SIG-M5 treated with dmso at 0.1 percent for 504 hours (cell line): ENCODE data around the gene RHNO1.

Source experiments
- DNase-seq: peaks from one replicate; lab custom pipeline; 2025; ENCODE audit not compliant: unreplicated experiment; lab: John Stamatoyannopoulos, UW

Gene RHNO1, protein sequence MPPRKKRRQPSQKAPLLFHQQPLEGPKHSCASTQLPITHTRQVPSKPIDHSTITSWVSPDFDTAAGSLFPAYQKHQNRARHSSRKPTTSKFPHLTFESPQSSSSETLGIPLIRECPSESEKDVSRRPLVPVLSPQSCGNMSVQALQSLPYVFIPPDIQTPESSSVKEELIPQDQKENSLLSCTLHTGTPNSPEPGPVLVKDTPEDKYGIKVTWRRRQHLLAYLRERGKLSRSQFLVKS

DNA sequence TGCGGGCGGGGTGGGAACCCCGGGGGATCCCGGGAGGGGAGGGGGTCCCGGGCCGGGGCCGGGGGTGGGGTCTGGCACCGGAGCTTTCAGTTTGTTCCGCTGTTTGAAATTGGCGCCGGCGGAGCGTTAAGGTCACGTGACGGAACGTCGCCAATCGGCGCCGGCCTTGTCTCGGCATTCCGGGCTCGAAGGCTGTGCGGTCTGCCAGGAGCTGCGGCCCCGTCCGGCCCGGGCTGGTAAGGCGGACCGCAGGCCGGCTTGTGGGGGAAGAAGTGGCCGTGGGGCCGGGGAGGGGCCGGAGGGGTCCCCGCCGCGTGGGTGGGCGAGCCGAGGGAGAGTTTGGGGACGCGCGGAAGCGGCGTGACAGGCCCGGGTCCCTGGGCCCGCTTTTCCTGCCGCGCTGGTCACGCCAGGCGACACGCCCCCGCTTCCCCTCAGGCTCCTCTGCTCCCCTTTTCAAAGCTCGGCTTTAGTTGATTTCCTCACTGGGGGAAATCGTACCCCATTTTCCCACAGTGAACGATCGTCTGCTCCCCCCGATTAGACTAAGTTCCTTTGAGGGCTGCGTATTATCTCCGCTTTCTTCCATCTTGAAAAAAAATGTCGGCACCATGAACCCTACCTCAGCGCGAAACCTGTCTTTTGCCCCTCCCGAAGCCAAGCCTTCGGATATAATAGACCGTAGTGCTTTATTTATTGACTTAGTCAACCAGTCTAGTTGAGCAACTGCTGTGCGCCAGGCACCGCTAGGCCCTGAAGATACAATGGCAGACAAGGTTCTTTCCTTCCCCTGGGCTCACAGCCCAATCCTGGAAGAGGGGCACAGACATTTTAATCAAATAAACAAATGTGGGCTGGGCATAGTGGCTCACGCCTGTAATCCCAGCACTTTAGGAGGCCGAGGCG lies at the start of gene RHNO1, which contains the start of gene FOXM1:
Gene RHNO1, plus strand, starts transcription at position 177 of the 906 bp plus-strand sequence. CDS start 8,144 bp downstream, outside the sequence.
Gene FOXM1, minus strand, starts transcription at position 128 of the 906 bp plus-strand sequence. CDS start 2,696 bp downstream, outside the sequence.
- peak; percentile 84 for DNase-seq

DNA sequence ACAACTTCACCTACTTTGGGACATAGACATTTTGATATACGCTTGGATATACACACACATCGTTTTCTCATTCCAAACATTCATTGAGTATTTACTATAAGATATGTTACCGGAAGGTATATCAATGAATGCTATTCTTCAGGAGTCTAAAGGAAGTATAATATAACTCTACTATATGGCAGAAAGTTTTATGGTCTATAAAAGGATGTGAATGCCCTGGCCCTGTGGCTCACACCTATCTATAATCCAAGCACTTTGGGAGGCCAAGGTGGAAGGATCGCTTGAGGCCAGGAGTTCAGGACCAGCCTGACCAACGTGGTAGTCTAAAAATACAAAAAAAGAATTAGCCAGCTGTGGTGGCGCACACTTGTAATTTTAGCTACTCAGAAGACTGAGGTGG lies 47.7 kb upstream of the RHNO1 start:
- no peak for DNase-seq

DNA sequence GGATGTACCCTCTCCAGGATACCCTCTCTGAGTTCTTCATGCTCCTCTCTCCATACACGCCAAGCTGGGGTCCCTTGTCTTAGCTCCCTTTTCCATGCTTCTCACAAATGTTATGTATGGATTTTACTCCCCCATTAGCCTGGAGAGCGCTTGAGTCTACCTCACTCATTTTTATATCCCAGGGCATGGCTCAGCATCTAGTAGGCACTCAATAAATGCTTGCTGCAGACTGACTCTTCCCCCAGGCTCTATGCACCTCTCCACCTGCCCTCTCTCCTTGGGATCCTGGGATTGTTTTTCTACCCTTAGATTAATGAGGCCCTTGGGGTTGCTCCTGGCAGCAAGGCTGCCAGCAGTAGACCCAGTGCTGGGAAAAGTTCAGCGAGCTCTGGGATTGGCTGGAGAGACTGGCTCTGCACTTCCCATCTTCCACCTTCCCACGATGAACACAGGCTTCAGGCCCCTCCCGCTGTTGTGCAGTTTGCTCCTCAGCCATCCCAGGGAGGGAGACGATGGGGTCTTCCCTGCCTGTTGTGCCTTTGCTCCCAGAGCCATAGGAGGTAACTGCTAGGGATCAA lies 44.4 kb upstream of the RHNO1 start:
- DNase-seq, result no peak

DNA sequence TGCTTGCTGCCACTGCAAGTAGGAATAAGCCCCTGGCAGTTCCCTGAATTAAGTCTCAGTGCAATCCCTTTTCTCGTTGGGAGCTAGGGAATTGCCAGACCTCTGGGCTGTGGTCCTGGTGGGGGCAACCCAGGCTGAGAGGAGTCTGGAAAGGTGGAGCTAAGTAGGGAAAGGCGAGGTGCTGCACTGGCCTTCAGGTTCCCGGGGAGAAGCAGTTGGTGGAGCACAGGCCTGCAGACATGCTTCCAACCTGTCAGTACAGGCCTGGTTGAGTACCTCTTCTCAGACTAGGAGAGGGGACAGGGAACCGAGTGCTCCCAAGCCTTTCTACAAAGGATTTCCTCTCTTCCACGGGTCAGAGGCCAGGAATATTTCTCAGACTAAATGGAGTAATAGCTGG lies 43.7 kb upstream of the RHNO1 start:
- no peak for DNase-seq

DNA sequence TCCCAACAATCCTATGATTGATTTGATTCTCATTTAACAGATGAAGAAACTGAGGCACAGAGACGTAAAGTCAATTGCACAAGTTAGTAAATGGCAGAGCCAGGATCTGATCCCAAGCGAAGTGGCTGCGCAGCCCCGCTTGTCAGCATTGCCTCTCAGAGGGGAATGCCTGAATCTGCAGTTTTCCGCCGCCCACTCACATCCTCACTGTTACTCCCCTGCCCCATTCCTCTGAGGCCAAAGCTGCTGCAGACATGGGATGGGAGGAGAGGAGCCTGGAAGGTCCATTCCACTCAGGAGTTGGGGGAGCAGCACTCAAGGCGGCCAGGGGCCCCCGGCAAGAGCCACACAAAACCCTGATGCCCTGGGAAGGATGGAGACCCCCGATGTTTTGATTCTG lies 43.2 kb upstream of the RHNO1 start:
- no peak for DNase-seq

DNA sequence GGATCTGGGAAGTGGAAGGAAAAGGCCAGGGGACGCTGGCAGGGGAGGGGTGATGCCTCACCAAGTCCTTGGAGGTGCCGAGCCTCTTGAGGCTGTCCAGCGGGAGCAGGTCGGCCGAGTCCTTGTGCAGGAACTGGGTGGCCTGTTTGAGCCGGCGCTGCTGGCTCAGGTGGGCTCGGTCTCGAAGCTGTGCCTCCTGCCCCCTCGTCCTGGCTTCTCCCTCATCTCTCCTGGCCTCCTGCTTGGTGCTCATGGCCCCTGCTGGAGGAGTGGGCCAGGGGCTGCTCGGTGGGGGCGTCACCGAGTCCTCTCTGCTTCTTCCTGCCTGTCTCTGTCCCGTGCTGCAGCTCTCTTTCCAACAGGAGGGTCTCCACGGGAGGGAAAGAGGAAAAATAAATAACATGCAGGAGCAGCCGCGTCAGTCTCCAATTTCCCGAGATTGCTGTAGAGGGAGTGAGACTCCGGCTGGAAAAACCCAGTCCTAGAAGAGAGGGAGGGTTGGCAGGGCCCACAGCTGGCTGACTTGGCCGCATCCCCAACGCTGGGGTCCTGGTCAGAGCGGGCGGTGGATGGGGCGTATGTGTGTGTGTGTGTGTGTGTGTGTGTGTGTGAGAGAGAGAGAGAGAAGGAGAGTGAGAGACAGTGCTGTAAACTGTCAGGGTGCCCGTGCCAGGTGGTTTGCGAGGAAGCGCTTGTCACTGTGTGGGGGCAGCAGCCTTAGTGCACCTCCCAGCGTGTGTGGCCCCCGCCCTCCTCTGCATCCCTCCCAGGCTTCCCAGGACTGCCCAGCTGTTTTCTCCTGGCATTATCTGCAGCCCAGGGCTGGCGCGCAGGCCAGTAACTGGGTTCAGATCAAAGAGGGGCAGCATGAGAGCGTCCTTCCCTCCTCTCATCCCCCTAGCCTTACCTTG lies 42.2 kb upstream of the RHNO1 start, which contains the start of gene NRIP2:
Gene NRIP2, minus strand, starts transcription at position 455 of the 911 bp plus-strand sequence. Its CDS starts 52 bp downstream, at position 403.
- no peak for DNase-seq

DNA sequence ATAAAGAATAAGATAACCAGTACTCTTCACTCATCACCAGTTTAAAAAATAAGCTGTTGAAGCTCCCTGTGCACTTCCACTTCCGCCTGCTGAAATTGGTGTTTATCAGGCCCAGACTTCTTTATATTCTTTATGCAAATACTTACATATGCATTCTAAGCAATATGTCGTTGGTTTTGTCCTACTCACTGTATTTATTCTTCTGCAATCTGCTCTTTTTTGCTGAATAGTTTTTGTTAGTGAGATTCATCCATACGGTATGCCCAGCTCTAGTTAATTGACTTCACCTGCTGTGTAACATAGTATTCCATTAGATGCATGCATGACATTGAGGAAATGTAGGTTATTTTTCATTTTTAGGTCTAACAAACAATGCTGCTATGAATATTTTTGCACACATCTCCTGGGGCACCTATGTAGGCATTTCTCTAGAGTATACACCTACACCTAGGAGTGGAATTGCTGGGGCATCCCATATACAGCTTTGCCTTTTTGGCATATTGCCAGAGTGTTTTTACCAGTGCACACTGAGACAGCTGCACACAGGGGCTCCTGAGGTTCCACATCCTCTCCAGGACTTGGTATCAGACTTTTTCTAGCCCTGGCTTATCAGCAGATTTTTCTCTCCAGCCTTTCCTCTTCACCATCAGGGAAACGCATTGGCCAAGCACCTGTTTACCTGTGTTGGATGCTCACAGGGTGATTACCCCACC lies 41.2 kb upstream of the RHNO1 start:
- DNase-seq, result no peak

DNA sequence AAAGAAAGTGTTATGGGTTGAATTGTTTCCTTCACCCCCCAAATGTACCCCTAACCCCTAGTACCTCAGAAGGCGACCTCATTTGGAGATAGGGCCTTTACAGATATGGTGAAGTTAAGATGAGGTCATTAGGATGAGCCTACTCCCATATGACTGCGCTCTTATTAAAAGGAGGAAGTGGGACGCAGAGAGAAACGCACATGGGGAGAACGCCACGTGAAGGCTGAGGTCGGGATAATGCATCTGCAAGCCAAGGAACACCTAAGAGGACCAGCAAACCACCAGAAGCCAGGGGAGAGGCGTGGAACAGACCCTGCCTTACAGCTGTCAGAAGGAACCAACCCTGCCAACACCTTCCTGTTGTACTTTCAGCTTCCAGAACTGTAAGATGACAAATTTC lies 40.4 kb upstream of the RHNO1 start:
- DNase-seq, result peak; percentile 86

DNA sequence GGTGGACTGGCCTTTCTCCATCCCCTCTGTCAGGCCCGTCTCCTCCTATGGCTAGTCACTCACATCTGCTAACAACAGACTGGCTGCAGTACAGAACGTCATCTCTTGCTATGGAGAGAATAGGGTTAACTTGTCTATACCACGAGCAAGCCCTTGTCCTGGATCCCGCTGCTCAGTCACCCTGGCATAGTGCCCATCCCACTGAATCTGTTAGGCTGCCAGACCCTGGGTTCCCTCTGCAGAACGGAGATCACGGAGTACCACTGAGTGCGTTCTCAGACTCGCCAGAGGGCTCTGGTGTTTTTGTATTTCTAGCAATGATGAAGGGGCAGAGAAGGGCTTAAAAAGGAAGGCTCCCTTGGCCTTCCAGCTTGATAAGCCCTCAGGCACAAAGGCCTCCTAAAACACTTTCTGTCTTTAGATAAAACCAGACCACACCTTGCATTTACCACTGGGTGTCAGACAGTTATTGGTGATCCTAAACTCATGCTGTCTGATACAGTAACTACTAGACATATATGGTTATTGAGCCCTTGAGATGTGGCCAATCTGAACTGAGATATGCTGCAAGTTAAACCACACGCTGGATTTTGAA lies 35.9 kb upstream of the RHNO1 start:
- DNase-seq, result no peak

DNA sequence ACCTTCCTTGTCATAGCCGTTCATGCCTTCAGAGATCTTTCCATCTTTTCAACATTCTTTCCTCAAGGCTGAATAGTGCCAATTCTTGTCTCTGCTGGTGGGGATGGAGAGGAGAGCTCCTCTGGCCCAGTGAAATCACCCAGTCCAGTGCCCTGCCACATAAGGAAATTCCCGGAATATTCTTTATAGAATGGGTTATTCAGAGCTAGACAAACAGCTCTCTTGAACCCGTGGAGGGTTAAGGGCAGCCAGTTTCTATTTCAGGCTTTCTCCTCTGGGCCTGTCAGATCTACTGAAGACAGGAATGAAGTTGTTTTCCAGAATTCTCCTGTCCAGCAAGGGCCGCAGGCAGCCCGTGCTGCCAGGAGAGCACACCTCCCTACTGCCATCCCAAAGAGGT lies 34.1 kb upstream of the RHNO1 start:
- DNase-seq, result no peak

DNA sequence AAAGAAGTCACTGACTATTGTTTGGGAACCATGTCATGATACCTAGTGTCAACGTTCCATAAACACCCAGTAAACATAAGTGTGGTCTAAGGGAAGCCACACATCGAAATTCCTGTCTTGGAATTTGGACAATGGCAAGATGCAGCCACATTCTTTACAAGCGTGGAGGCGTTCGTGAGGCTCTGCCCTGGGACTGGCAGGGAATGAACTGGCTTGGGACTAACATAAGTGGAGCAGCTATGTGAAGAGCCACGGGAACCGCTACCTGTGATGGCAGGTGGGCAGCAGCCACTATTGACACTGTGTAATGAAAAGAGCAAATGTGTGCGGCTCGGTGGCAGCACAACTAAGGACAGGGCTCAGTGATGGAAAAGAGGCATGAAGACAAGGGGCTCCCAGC lies 32.2 kb upstream of the RHNO1 start:
- no peak for DNase-seq

DNA sequence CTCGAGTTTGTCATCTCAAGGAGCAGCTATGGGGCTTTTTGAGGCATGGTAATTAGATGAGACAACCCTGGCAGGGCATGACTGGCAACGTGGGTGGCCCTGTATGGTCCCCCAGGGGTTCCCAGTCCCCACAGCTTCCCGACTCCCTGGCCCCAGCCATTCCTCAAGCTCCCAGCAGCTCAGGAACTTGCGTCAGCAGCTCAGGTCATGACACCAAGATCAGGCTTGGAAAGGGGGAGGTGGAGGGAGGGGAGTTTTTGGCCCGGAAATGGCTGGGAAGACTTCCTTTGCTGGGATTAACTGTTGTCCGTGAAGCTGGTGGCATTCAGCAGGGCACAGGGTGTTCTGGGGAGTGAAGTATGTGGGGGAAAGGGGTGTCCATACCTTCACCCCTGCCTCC lies 31.7 kb upstream of the RHNO1 start:
- no peak for DNase-seq

DNA sequence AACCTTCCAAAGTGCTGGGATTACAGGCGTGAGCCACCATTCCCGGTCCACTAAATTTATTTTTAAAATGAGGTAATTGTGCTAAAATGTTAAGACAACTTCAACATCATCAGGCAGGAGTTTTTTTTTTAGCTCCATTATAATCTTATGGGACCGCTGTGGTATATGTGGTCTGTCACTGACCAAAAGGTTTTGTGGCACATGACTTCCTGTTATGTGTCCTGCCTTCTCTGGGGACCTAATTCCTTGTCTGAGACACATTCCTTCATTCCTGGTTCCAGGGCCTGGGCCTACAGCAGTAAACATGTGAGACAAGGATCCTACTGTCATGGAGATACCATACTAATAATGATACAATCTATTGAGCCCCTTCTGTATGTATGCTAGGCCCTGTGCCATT lies 25.1 kb upstream of the RHNO1 start:
- DNase-seq, result no peak

DNA sequence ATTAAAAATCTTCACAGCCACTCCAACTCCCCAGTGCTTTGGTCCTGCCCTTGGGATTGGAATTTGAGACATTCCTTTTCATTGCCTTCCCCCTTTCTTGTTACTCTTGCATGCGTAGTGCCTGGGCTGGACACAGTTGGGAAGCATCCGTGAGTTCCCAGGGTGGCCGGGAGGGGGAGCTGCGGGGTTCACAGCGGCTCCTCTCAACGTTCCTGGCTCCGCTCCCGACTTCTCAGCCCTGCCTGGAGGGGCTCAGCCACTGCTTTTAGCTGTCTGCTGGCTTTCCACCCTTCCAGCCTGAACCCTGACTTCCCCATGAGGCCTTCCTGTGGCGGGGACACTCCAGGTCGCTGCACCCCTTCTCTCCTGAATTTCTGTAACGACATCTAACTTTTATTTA lies 23.4 kb upstream of the RHNO1 start:
- DNase-seq, result peak; percentile 33

DNA sequence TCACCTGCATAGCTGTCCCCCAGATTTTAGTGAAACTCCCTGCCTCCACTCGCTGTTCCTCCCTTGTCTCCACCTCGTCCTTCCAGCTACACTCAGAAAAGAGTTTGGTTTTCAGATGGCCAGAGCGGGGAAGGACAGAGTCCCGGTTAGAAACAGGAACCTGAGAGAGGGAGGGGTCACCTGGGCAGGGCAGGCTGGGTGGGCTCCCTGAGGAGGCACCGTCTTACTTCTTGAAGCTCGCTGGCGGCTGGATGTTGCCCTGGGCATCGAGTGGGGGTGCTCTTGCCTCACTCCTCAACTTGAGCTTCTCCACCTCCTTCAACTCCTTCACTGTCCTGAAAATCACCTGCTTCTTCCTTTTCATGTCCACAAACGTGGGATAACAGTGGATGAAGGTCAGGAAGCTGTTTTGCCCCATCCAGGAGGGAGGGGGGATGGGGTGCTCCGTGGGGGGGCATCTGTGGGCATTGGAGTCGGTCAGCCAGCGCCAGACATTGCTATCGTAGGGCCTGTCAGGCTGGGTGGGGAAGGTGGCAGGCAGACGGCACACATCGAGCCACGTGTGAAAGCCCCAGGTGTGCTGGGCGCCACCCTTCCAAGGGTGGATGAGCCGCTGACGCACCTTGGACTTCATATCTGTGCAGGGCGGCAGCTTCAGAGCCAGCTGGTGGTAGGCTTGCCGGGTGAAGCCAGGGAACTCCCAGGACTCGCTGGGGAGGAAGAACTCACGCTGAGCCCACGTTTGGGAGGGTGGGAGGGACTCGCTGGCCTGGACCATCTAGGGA lies 22.2 kb upstream of the RHNO1 start:
- no peak for DNase-seq

DNA sequence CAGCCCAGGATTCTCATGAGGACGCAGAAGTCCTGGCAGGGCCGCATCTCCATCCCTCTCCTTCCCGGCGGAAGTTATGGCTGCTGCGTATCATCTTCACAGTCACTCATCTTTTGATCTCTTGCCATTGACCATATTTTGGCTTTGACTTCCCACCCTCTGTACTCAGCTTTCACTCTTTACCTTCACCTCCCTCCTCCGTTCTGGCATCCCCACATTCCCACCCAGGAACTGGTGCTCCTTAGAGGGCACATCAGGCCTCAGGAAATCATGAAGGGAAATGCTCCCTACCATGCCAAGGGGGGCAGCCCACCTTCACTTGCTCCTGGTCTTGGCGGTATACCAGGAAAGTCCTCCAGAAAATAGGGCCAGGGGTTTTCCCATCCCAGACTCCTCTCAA lies 21.5 kb upstream of the RHNO1 start:
- no peak for DNase-seq

DNA sequence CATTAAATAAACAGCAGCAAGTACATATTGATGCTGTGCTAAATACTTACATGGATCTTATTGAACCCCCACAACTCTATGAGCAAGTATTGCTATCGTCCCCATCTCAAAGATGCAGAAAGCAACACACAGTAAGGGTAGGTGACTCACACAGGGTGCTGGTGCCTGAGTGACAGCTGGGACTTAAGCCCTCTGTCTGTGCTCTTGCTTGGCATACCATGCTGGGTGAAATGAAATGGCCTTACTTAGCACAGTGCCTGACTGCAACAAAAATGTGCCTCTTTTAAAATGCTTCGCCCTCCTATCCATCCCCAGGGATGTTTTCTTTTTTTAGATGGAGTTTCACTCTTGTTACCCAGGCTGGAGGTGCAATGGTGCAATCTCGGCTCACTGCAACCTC lies 21.0 kb upstream of the RHNO1 start:
- DNase-seq, result no peak

DNA sequence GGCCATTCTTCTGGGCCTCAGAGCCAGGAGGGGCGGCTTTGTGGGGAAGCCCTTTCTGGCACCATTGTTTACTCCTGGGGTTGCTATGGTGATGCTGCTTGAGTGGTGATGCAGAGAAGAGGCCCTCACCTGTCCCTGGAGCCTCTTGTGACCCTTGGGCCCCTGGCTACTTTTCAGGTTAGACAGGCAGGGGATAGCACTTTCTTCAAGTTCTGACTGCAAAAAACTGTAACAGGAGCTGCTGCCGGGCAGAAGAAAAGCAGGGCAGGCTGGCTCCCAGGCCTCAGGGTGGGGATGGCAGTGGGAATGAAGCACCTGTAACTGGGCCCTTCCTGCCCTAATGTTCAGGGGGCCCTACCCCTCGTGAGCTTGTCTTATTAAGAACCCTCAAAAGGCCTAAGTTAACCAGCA lies 20.0 kb upstream of the RHNO1 start, which contains the start of gene TEX52:
Gene TEX52, minus strand, starts transcription at position 19 of the 411 bp plus-strand sequence. Its CDS starts 13 bp downstream, at position 6.
- DNase-seq, result no peak

DNA sequence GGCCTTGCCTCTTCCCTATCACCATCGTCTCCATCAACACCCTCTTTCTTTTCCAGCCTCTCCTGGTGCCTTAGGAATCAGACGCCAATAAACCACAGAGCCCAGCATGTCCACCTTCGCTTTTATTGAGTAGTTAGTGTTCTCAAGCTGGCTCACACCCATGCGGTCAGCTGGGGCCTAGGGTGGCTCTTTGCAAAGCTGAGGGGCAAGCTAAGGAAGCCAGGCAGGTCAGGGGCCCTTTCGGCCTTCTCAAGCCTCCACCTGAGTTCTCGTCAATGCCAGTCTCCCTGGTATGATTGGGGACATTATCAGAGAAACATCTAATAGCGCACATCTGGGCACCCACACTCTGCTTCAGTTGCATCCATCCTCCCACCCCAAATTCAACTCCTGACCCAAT lies 19.4 kb upstream of the RHNO1 start:
- no peak for DNase-seq
